8988T (cell line): ENCODE results near the gene C16orf95.

ENCODE experiments used
- DNase-seq: peaks from one replicate; pipeline ENCODE4 v3.0.0; 2011

C16orf95 gene

DNA sequence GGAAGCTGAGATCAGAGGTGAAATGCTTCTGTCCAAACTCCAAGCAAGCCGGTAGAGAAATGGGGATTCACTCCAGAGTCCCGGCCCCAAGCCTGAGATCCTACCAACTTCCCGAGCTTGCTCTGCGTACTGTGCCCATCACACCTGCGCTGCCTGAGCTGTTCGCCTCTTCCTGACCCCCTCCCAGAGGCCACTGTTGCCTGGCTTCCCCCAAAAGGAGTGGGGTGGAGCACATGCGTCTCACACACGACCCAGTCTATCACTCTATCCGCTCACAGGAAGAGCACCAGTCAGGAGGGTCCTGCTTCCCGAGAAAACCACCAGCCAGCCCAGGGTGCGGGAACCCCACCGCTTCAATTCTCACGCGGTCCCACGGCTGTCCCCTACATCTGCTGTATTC lies 13.5 kb upstream of the C16orf95 start:
- DNase-seq: peak; percentile 31

DNA sequence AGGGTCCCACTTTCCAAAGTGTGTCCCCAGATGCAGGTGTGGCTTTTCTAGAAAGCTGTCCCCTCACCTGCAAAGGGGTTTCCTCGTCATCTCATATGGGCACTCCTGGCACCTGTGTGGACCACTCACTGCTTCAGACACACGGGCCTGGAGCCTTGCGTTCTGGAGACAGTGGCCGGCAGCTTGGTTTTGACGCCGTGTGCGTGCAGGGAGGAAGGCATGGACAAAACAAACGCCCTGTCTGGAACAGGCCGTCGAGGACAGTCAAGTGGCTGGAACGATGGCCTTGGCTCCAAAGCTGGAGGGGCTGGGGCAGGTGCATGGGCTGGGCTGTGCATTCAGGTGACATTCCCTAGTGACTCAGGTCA lies 13.0 kb upstream of the C16orf95 start:
- DNase-seq: peak; percentile 28

DNA sequence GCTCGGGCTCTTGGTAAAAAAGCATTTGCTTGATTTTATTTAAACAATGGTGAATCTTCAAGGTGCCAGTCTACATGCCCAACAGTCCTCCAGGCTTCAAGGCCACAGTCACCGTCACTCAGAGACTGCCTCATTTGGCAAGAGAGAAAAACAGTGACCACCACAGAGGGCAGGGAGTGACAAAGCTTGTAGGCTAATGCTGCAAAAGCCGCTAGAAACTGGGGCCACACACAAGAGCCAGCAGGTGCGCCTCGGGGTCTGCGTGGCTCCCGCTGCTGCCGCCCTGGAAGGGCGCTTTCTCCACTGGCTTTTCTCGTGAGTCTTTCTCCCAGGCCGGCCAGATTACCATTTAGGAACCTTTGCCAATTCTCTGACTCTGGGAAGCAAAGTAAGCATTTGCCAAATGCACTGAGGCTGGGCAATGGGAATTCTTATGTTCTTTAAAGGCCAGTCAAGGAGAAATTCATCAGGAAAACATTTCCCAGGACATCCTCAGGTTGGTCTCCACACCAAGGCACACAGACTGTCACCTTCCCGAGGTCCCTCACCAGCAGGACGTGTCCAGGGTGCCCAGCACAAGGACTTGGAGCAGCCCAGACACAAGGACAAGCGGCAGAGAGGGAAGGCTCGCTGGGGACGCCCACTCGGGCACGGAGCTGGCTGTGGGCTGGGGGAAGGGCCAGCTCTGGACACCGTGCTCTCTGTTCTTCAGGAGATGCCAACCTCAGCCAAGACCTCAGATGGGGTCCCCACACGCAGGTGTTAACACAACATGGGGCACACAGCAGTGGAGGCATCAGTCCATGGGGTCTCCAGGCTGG lies 12.5 kb upstream of the C16orf95 start:
- DNase-seq: peak; percentile 17

DNA sequence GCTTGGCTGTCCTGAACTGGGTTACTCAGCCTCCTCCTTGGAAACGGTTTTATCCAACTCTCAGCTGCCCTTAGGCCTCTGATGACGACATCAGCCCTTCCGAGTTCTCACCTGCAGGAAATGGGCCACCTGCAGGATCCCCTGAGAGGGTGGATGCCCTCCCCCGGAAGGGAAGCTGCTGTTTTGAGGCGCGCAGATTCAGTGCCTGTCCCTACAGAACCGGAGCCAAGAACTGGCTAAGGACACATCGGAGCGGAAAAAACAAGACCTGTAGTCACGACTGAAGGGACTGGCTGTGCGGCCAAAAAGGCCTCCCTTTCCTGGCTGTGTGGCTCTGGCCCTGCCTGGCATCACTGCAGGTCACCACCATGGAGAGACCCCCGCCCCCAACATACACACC lies 11.7 kb upstream of the C16orf95 start:
- DNase-seq: no peak

DNA sequence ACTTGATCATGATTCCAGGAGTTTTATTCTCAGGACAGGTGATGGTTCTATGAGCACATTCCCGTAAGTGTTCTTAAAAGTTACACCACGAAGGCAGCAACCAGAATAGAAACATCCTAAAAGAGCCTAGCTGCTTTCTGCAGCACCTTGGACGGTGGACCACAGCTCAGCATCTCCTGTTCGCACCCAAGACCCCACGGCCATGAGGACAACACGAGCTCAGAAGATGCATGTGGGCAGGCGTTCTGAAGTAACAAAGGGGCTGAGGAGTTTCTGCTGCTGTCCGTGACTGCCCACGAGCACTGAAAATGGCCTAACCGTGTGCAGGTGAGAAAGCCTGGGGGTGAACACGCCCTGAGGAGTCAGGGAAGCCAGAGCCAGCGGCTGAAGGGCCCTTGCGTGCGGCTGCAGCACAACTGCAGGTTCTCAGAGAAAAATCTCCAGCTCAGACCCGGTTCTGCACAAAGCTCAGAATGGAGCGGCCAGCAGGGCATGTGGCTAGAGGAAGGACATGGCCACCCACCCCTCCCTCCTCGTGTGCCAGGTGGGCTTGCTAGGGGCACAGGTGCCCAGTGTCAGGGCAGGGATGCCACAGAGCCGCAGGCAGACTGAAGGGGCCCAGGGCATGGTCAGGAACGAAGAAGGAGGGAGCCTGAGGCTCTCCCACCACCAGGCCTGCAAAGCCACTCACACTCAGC lies 10.8 kb upstream of the C16orf95 start:
- peak; percentile 31 for DNase-seq

DNA sequence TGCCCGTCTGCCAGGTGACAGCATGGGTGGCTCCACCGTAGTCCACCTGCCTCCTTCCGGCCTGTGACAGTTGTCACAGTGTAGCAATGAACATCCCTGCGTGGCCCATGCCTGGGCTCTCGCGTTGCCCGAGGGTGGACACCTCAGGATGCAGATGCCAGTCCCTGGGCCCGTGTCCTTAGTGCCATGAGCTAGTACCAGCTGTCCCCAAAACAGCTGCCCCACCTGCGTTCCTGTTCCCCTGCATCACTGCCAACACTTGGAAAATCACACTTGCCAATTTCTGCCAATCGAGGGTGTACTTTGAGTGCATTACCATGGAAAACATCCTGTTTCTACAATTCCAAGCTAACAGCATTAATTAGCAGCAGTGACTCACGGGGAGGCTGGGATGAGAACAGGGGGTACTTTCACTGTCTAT lies 9.0 kb upstream of the C16orf95 start:
- DNase-seq: no peak

DNA sequence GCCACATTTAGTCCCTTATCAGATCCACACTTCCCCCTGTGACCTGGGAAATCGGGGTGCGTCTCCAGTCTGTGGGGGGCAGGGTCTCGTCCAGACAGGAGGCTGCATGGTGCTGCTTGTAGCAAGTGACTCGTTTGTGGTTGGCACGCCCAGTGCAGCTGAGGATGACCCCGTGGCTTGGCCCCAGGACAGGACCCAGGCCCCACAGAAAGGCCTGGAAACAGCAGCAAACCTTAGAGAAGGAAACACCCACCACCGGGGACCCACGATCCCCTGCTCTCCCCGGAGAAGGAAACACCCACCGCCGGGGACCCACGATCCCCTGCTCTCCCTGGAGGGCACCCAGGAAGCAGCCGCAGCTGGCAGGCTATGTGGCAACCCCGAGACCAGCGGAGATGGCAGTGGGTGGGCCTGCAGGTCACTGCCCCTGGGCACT lies 8.2 kb upstream of the C16orf95 start:
- peak; percentile 29 for DNase-seq

DNA sequence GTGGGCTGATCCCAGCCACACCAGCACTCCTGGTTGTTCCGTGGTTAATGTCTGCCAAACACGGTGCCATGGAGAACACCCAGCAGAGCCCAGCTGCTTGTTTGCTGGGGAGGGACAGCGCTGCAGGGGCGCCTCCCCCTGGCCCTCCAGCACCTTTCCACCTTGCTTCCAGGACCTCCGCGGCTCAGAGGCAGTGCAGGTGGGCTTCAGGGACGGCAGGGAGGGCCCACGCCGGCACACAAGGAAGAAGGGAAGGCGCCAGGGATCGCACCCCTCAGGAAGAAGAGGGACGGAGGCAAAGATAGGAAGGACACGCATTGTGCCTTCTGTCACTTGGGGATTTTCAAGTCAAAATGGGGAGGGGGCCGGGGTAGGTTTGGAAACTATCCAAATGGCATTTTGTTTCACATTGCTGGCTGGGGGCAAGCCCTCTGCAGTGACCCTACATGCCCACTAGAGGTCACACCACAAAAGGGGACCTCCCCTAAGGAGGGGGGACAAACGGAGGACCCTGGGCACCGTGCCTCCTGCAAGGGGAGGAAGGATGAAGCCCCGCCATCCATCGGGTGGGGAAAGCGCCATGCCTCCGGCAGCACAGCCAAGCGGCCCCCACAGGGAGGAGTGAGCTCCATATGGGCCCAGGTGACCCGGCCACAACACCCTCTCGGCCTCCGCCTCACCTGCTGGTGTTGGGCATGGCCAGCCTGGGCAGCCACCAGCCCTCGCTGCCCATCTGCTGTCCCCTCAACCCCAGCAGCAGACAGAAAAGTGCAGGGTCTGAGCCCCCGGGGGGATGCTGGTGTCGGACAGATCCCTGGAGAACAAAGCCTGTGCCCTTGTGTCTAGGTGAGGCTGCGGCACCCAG lies 7.5 kb upstream of the C16orf95 start:
- DNase-seq: peak; percentile 92

DNA sequence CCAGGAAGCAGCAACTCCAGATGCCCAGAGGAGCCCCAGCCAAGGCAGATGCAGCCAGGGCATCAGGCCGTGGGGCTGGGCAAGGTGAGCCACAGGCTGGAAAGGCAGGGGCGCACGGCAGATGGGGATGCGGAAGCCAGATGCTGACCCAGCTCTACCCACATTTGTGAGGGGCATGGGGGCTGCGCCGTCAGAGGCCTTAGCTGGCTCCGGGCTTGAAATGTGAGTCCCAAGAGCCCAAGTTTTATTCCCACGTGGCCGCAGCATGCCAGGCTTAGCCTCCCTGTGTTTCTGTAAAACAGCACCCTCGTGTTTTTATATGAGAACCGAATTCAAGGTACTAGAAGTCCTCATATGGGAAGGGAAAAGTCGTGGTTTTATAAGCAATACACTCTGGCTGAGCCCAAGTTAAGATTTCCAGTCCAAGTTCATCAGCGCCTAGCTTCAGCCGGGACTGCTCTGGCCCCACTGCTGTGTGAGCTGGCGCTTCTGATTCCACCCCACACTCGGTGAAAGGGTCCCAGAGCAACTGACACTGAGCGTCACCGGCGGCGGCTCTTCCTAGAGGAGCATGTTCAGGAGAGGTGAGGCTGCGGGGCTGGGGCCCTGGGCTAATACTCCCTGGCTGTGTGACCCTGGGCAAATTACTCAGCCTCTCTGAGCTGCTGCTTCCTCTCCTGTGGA lies 6.7 kb upstream of the C16orf95 start:
- DNase-seq: no peak

DNA sequence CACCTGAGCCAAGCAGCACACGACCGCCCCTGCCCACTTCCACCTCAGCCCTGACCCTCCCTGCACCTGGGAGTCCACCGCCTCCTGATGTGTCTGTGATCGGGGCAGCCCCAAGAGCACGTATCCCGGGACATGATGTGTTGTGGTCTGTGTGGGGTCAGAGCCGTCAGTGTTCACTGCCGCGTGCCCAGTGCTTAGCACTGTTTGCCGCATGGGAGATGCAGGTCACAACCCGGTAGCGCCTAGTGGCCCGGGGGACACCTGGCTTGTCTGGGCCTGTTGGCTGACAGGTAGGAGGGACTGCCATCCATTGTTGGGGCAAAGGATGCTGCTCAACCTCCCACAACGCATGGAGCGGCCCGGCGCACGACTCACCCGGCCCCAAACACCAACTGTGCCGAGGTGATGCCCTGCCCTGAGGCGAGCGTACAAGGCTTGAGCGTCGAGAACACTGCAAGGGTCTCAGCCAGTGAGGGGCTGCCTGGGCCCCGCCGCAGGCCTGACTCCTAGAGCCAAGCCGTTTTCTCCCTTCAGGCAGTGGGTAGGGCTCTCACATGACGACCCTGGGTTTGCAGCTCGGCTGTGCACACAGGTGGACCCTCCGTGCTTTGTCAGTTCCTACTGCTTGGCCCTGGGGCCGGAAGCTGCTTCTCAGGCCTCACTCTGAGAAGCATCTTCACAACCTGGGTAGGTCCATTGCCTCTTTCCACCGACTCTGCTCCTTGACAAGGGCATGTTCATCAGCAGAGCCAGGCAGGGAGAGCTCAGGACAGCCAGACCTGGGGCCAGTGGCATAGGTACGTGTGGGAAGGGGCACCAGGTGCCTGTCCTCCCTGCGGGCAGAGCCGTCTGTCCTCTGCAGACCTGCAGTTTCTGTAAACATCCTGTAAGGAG lies 5.9 kb upstream of the C16orf95 start:
- DNase-seq: no peak

DNA sequence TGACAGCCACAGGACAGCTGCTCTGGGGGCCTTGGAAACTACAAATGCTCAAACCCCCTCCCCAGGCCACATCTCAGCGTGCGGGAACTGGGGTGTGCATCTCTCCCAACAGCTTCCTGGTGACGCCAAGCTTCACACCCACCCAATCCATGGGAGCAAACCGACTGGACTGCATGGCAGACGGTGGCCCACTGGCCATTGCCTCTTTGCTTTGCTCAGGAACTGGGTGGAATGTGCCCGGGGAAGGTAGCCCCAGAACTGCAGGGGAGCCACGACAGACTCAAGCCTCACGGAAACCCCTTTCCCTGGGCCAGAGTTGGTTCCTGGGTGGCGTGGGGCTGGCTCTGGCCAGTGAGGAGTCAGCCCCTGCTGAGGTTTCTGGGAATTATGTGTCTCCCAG lies 5.2 kb upstream of the C16orf95 start:
- DNase-seq: no peak

DNA sequence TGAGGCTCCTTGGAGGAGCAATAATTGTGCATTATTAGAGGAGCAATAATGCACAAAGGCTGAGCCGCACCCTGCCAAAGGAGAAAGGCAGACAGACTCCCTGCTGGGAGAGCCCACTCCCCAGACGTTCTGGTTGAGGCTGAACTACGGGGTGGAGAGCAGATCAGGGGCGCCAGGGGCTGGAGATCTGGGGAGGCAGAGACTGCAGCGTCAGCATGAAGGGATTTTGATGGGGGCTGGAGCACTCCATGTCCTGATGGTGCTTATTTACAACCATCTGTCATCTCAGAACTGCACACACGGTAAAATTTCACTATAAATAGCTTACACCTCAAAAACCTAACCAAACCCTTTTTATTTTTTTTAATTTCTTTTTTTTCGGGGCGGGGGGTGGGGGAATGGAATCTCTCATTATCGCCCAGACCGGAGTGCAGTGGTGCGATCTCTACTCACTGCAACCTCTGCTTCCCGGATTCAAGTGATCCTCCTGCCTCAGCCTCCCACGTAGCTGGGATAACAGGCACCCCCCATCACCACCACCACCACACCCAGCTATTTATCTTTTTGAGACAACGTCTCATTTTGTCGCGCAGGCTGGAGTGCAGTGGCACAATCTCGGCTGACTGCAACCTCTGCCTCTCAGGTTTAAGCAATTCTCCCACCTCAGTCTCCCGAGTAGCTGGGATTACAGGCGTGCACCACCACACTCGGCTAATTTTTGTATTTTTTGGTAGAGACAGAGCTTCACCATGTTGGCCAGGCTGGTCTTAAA lies 4.3 kb upstream of the C16orf95 start:
- no peak for DNase-seq

DNA sequence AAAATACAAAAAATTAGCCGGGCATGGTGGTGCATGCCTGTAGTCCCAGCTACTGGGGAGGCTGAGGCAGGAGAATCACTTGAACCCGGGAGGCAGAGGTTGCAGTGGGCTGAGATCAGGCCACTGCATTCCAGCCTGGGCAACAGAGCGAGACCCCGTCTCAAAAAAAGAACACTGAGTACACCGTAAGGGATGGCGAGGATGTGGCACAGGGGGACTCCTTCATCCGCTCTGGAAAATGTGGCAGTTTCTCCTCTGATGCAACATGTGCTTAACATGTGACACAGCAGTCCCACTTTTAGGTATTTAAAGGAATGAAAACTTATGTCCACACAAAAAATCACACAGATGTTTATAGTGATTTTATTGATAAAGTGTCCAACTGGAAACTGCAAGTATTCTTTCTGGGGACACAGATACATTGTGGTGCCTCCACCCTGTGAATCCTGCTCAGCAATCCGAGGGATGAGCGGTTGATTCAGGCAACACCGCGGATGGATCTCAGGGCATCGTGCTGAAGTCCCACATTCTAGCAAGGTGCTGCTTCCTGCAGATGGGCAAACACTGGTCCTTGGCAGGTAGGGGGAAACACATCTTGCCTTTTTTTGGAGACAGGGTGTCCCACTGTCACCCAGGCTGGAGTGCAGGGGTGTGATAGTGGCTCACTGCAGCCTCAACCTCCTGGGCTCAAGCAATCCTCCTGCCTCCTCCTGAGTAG lies 3.5 kb upstream of the C16orf95 start:
- no peak for DNase-seq

DNA sequence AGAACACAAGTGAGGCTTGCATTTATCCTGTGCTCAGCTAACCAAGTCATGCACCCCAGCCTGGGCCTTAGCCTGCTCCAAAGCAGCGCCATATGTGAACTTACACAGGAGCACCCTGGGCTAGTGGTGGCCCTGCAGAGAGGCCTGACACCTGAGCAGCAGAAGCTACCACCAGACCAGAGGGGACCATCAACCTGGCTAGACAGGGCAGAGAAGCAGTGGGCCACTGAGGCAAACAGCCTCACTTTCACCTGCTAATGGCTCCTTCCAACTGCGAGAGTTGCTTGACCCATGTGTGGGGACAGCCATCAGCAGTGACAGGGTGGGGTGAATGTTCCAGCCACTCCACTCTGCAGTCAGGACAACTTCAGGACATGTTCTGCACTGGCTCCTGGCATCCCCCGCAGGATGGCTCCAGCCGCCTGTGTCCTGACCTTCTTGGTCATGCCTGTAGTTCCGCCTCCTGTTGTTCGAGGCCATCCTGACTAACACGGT lies 2.9 kb upstream of the C16orf95 start:
- no peak for DNase-seq

DNA sequence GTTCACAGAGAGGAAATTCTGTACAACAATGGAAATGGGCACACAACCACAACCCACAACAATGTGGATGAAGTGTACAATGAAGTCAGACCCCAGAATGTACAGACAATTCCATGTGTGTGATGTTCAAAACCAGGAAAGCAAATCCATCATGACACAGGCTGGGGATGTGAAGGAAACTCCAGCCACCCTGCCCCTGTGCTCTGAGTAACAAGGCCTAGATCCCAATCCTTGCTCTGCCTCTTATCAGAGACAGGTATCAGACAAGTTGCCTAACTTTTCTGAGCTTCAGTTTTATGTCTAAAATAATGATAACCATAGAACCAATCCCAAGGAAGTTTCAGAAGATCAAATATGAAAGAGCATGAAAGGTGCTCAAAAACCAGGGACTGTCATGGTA lies 1.8 kb upstream of the C16orf95 start:
- DNase-seq: no peak

DNA sequence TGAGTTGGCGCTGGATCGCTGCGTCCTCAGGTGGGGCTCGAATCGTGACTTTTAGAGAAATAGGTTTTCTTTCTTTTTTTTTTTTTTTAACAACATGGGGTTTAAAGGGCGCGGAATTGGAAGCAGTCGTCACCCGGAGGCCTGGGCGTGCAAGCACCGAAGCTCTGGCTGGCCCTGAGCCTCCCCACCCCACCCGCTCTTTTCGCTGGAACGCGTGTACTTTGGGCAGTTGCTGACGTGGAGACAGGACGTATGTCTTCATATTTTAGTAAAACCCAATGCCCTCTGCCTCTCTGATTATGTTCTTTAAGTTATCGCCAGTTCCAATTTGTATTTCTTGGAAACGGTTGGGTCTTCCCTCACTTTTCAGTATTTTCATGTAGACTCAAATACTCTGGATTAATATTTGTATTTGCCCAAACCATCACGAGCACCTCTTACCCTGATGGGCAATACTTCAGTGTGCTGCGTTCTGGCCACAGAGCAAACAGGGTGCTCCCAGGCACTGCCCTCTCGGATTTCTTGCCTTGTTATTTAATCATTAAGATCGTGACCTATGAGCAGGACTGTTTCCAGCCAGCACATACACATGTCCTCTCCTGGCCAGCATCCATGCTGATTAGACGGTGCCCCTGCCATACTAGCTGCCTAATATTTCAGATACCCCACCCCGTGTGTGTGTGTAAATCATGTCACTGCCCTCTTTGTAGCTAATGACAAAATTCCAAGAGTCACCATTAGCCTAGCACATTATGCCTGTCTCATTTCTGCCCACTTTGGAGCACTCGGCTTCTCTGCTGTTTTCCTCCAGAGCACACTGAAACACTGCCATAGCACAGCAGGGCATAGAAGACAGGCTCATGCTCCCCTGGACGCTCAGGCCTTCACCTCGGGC lies 805 bp upstream of the C16orf95 start:
- DNase-seq: peak; percentile 57

DNA sequence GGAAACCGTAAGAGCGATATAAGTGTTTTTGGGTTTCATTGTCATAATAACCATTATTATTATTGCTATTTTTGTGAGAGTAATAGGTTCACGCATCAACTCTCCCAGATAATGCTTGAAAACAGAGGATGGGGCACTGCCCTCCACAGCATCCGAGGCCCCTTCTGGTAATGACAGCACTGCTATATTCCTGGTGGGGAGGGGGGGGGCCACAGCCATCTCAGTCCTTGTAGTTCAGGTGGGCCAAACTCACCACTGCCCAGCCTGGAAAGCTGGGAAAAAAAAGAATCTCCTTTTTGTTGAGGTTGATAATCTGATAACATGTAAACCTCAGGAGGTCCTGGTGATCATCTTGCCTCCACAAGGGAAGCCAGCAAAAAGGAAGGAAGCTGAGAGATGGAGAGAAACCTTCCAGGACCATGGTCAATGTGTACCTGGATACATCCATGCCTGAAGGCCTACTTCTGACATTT lies 706 bp downstream of the C16orf95 start:
- no peak for DNase-seq

DNA sequence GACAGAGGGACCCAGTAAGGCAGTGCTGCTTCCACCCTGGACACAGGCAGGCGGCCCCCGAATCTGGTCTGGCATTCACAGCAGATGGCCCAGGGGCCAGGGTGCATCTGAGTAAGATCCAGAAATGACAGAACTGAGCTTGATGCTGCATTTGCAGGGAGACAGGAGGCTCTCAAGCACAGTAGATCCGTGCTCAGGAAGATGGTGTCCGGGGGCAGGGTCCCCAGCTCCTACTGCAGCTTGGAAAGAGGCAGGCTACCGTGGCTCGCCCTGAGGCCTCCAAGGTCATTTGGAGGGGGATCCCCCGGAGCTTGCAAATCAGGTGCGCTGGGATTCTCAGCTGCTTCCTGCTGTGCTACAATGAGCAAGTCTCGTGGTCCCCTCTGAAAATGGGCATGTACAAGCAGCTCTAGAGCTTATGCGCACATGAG lies 2.2 kb downstream of the C16orf95 start:
- no peak for DNase-seq

DNA sequence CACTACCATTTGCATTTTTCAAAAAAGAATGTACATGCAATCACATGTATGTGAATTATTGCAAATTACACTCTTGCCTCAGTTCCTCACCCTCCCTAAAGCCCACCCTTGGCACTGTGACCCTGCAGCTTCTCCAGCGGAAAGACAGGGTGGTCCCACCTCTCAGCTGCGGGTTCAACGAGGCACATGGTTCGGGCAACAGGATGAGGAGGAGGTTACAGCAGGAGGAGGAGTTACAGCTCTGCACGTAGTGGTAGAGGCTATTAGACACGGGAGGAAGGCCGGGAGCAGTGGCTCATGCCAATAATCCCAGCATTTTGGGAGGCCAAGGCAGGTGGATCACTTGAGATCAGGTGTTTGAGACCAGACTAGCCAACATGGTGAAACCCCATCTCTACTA lies 5.2 kb downstream of the C16orf95 start:
- no peak for DNase-seq
